Activated naive CD4-positive, alpha-beta T cell treated with anti-CD3 and anti-CD28 coated beads, Interleukin-2, amount 10 ng/mL, durations not matched to agents 5 hours and 36 hours (primary cell): ENCODE data around the gene LRRC19. TPM values are rescaled to one million over a fixed set of nuclear protein-coding genes. Genes with fewer than 3 reads are reported as not detected.

ENCODE experiments used
- total RNA-seq, 2 experiments: library from RNA; stranded (reverse); gene quantifications; one replicate each; pipeline ENCODE4 v1.2.3, GENCODE V29; 2021

Gene LRRC19, protein sequence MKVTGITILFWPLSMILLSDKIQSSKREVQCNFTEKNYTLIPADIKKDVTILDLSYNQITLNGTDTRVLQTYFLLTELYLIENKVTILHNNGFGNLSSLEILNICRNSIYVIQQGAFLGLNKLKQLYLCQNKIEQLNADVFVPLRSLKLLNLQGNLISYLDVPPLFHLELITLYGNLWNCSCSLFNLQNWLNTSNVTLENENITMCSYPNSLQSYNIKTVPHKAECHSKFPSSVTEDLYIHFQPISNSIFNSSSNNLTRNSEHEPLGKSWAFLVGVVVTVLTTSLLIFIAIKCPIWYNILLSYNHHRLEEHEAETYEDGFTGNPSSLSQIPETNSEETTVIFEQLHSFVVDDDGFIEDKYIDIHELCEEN
- total RNA-seq = not detected

DNA sequence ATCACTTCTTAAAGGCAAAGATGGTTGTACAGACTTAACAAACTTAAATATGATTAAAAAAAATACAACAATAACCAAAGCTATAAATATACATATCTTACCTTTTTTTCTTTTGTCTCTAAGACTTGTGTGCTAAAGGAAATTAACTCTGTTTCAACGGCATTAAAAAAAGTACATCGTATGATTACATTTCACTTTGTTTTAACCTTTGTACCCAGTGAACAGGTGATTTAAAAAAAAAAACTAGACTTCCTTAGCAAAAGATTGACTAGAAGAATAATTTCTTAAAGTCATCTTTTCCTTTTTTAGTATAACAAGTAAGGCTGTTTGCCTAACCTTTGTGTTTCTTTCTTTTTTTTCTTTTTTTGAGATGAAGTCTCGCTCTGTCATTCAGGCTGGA is at the start of gene LRRC19:
TSS of gene LRRC19 (minus strand) at position 182 of the 400 bp plus-strand sequence. CDS start 5,978 bp downstream, outside the sequence.

GRCh38 chr9:26955921-26956859 is 49.3 kb downstream of the LRRC19 start, which contains the start of gene IFT74:
Gene IFT74 (plus strand): TSS chr9:26956412. CDS start chr9:26961968, 5,556 bp downstream.

DNA sequence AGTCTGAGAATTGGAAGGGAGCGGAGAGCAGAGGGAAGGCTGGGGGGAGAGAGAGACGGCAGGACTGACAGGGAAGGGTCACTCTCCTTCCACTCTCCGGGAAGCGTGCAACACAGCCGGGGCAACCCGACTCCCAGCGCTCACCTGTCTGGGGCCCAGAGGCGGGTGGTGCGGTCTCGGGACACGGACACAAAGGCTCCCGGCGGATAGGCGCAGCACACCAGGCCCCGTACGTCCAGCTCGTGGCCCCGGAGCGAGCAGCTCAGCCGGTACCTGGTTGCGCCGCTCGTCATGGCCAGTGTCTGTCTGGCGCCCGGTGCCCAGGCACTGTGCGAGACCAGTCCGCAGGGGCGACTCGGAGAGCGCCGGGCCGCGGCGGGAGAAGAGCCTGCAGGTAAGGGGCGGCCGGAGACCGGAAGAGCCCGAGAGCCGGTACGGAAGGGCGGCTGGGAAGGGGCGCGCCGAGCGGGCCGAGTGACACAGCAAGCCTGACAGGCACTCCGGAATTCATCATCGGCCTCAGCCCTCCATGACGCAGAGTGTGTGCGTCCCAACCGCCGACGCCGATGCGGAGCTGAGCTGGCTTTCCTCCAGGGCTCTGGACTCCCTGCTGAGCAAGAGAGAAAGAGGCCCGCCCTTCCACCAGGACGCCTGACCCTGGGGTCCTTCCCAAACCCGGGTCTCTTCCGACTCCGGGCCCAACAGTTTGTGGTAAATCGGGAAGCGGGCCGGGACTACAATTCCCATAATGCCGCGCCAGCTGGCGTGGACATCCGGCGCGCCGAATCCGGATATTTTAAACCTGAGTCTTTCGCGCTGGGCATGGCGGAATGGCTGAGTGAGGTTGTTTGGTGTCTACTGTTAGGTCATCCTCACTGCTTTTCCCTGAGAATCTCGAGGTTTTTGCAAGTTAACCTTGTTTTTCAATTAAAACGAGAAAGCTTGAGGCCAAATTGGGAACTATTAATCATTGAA is 58.4 kb downstream of the LRRC19 start, which contains the start of gene PLAA:
TSS of gene PLAA (minus strand) at position 490 of the 975 bp plus-strand sequence. CDS start at position 293, 197 bp downstream.

Other genes with a start within 250 kb of the LRRC19 start
- gene CAAP1, start 112.9 kb downstream of the LRRC19 start, total RNA-seq = 10 to 100 TPM; 18.1 to 19.1 TPM
- 10 to 100 TPM; 28.9 to 30.6 TPM for gene PLAA, start 58.4 kb downstream of the LRRC19 start, total RNA-seq
- 1 to 10 TPM; 5.9 to 6.7 TPM for gene IFT74, start 49.3 kb downstream of the LRRC19 start, total RNA-seq
- not detected for gene TEK, start 103.6 kb upstream of the LRRC19 start, total RNA-seq